Heart left ventricle (tissue), 16 donors: ENCODE results near the gene TFAP2C. TPM values are rescaled to one million over a fixed set of nuclear protein-coding genes. Genes with fewer than 3 reads are reported as not detected.

Experiments
- ATAC-seq, 4 donors: fragments of 200-7000 bp; cut with Tn5 transposase; one replicate each; pipeline ENCODE4 v1.9.1; 2020 to 2022; ENCODE audit warnings: moderate library complexity in 4 of 4, mild to moderate bottlenecking in 3 of 4, moderate number of reproducible peaks in 1 of 4
- DNase-seq, 5 donors: peaks; one replicate each; pipeline ENCODE4 v3.0.0-alpha.2; 2020
- H3K27ac ChIP-seq, 12 donors: fragments of 200-600 bp; sonication (generic) in 4 of 12; one replicate each; pipeline versions ENCODE4 v1.5.0 to v1.8.0; 2016 to 2022; ENCODE audit warnings: mild to moderate bottlenecking in 2 of 12
- H3K27me3 ChIP-seq, 9 donors: fragments of 200-600 bp; sonication (generic) in 2 of 9; one replicate each; pipeline versions ENCODE4 v1.5.1 to v1.8.0; 2016 to 2022; ENCODE audit warnings: mild to moderate bottlenecking in 3 of 9
- H3K36me3 ChIP-seq, 9 donors: fragments of 200-600 bp; sonication (generic) in 2 of 9; one replicate each; pipeline versions ENCODE4 v1.5.0 to v1.8.0; 2018 to 2022; ENCODE audit warnings: mild to moderate bottlenecking in 2 of 9
- H3K4me1 ChIP-seq, 12 donors: fragments of 200-600 bp; sonication (generic) in 4 of 12; one replicate each; pipeline versions ENCODE4 v1.5.0 to v1.8.0; 2016 to 2022; ENCODE audit warnings: mild to moderate bottlenecking in 3 of 12
- H3K4me3 ChIP-seq, 12 donors: fragments of 200-600 bp; sonication (generic) in 4 of 12; one replicate each; pipeline versions ENCODE4 v1.5.0 to v1.8.0; 2017 to 2022; ENCODE audit warnings: mild to moderate bottlenecking in 9 of 12, moderate library complexity in 4 of 12
- H3K9me3 ChIP-seq, 12 donors: fragments of 200-600 bp; sonication (generic) in 4 of 12; one replicate each; pipeline versions ENCODE4 v1.5.0 to v1.8.0; 2016 to 2022; ENCODE audit warnings: mild to moderate bottlenecking in 1 of 12
- CTCF ChIP-seq, 12 donors: fragments of 200-600 bp; sonication (generic) in 4 of 12; IDR thresholded peaks; one replicate each; pipeline versions ENCODE4 v1.5.0 to v1.8.0; 2018 to 2022; ENCODE audit warnings: antibody characterized with exemption in 12 of 12, mild to moderate bottlenecking in 5 of 12
- POLR2A ChIP-seq, 2 donors: fragments of 450-650 bp; IDR thresholded peaks; one replicate each; pipeline ENCODE4 v1.6.1; 2017; ENCODE audit warnings: antibody characterized with exemption in 2 of 2, mild to moderate bottlenecking in 2 of 2, moderate library complexity in 2 of 2
- WGBS, 4 donors: extraction: QIAGEN DNeasy Blood & Tissue Kit in 2 of 4; methylation state at CpG; one replicate each; pipeline versions ENCODE4 v1.1.5 to v1.1.7; 2013 to 2018; 5-methylcytosine and 5-hydroxymethylcytosine counted together
- intact Hi-C, 10 donors: fragments of 100-400 bp; cut with DNase I; formaldehyde crosslinking; loops; one replicate each; pipeline versions ENCODE4 v1.11.1 to v1.14.2; 2022
- polyA plus RNA-seq, 2 donors: library from polyadenylated mRNA; stranded (reverse); fragments of 200-250 nt; gene quantifications; one replicate each; pipeline ENCODE4 v1.2.3, GENCODE V29; 2013
- total RNA-seq, 9 donors: library from RNA; depleted of rRNA in 2 of 9; stranded (reverse); fragments of >200 nt in 2 of 9; fragmentation: NEBNext Ultra II Directional in 3 of 9; extraction: Animal tissue kit (Norgen Biotek cat#: 25700) in 3 of 9; gene quantifications; one replicate each; pipeline versions ENCODE4 v1.1.0 to v1.2.4, GENCODE V29; 2016 to 2023
- donor health status: ischemic (EF 13 %, LVEDD 7.1; RV severe dilation, severe dysfunction).
- donor health status: healthy with polysubstance abuse.
- donor health status: DM: no; HTN: yes; CAD: no.
- donor health status: DM: no; HTN: no; CAD: no.
- donor health status: ischemic (EF 25% LVEDD 6.9; RV normal size, moderate dysfunction).
- donor health status: ischemic (EF 25% LVEDD 5.7; RV mildly dilated, moderate dysfunction).
- donor health status: healthy.
- donor health status: DM: yes; HTN: yes; CAD: no.
- donor health status: ischemic (EF 35%, LVEDD 5.7; RV mildly dilated, moderate dysfunction).
- donor health status: nonischemic (EF 11% LVEDD 7.7; RV severe dilation, severe dysfunction).
- donor health status: DM: yes; HTN: yes; CAD: no.
- donor health status: PGD.
- donor health status: ischemic (EF 29% LVEDD 5.4; RV normal size, mild dysfunction).
- donor health status: nonischemic (EF 23%, LVEDD 6.1; RV moderate dilation, normal function).

The TFAP2C gene
- total and polyA plus RNA-seq, 11 donors = 0.09 to 1.00 (median 0.23) TPM; not detected in 5

DNA sequence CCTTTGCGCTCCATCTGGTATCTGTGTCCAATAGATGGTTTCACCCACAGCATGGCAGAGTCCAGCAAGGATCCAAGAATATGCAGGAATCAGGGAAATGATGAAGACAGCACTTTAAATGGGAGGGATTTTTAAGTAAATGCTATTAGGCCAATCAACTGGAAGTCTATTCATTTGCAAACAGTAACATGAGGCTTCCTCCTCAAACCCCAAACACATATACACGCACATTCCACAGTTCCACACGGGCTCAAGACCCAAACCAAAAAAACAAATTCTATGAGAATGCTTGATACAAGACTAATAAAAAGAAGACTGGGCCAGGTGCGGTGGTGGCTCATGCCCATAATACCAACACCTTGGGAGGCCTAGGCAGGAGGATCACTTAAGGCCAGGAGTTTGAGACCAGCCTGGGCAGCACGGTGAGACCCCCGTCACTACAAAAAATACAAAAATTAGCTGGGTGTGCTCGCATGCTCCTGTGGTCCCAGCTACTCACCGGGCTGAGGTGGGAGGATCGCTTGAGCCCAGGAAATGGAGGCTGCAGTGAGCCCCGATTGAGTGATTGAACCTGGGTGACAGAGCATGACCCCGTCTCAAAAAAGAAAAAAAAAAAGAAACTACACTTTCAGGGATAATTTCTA is 21.9 kb upstream of the TFAP2C start:
- ATAC-seq = no peak
- H3K27ac ChIP-seq = no peak overlapping the region
- no peak overlapping the region for H3K4me3 ChIP-seq
- no peaks in the 10 kb centered on the region for H3K9me3 ChIP-seq
- no peaks in the 10 kb centered on the region for H3K27me3 ChIP-seq
- H3K4me1 ChIP-seq = no peaks in the 10 kb centered on the region
- TF ChIP-seq CTCF (IDR thresholded peaks at IDR 0.05) = no peak
- TF ChIP-seq POLR2A (IDR thresholded peaks at IDR 0.05) = no peak
- WGBS, 4 donors = 84 to 91% (median 87%) methylated on average over 10 to 11 of the region's 11 CpGs
- H3K36me3 ChIP-seq = no peaks in the 10 kb centered on the region
- intact Hi-C loops = no loop called here
- no peak for DNase-seq

GRCh38 chr20:56608376-56608775 is 20.7 kb upstream of the TFAP2C start:
- intact Hi-C loops = no loop called here
- H3K27me3 ChIP-seq = no peaks in the 10 kb centered on the region
- no peak overlapping the region for H3K4me3 ChIP-seq
- no peaks in the 10 kb centered on the region for H3K36me3 ChIP-seq
- no peak for ATAC-seq
- WGBS, 4 donors = 85 to 90% (median 87%) methylated on average over 3 of the region's 3 CpGs
- no peaks in the 10 kb centered on the region for H3K4me1 ChIP-seq
- no peak overlapping the region for H3K27ac ChIP-seq
- no peaks in the 10 kb centered on the region for H3K9me3 ChIP-seq
- no peak for DNase-seq
- no peak for TF ChIP-seq CTCF (IDR thresholded peaks at IDR 0.05)
- no peak for TF ChIP-seq POLR2A (IDR thresholded peaks at IDR 0.05)

DNA sequence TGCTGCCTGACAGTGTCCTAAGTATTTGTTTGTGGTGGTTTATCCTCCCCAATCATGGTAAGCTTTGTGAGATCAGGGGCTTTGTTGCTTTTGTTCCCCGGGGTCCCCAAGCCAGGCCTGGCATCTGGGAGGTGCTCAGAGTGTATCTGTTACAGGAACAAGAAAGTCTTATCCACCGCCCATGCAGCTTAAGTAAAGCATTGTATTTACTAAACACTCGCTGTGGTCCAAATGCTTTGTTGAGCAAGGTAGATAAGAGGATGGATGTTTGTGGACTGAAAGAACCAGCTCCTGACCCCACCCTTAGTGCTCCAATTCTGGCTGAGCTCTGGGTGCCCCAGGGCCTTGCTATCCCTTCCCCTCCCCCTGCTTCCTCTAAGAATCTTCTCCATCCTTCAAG is 19.8 kb upstream of the TFAP2C start:
- DNase-seq (no peak), ATAC-seq (no peak)
- Histone ChIP-seq H3K4me3 (no peak overlapping the region), H3K27ac (no peak overlapping the region), H3K27me3 (no peaks in the 10 kb centered on the region), H3K36me3 (no peaks in the 10 kb centered on the region), H3K9me3 (no peaks in the 10 kb centered on the region), H3K4me1 (no peaks in the 10 kb centered on the region)
- no peak for TF ChIP-seq CTCF (IDR thresholded peaks at IDR 0.05)
- TF ChIP-seq POLR2A (IDR thresholded peaks at IDR 0.05) = no peak
- intact Hi-C loops = no loop called here
- 73 to 88% (median 77%) methylated on average over 3 of the region's 3 CpGs for WGBS, 4 donors

DNA sequence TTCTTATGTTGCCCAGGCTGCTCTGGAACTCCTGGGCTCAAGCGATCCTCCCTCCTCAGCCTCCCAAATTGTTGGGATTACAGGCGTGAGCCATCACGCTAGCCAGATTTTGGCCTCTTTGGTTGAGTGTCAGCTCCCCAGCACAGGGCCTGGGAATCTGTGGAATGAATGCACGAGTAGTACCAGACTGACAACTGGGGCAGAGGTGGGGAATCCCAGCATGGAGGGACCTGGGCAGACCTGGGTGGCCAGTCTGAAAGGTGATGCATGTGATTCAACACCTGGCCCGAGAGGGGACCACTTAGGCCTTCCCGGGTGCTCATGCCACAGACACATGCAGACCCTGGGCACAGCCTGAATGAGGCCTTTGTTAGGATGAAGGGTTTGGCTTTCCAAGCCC is 19.0 kb upstream of the TFAP2C start:
- H3K4me3 ChIP-seq = no peak overlapping the region
- 84 to 90% (median 87%) methylated on average over 6 of the region's 6 CpGs for WGBS, 4 donors
- H3K4me1 ChIP-seq = no peaks in the 10 kb centered on the region
- TF ChIP-seq CTCF (IDR thresholded peaks at IDR 0.05) (no peak), POLR2A (IDR thresholded peaks at IDR 0.05) (no peak)
- no peaks in the 10 kb centered on the region for H3K36me3 ChIP-seq
- no peak for ATAC-seq
- DNase-seq = no peak
- H3K27ac ChIP-seq = no peak overlapping the region
- H3K27me3 ChIP-seq = no peaks in the 10 kb centered on the region
- intact Hi-C loops = no loop called here
- H3K9me3 ChIP-seq = no peaks in the 10 kb centered on the region
